HL-60 (cell line): ENCODE measurements around the gene P2RY13.
A peak's percentile ranks its signal among the peaks of the same experiment; 100 is the strongest.

Experiments
- DNase-seq, 2 experiments: peaks; one replicate each; pipeline ENCODE4 v3.0.0-alpha.2; 2010 to 2020; ENCODE audit warnings: low read depth in 1 of 2, low spot score in 1 of 2
- H3K27ac ChIP-seq: fragments of 250-450 bp; sonication (Bioruptor Pico); replicated peaks from 2 replicates; pipeline ENCODE4 v1.5.1; 2020; ENCODE audit warnings: mild to moderate bottlenecking, moderate library complexity
- H3K27me3 ChIP-seq: fragments of 250-450 bp; sonication (Bioruptor Pico); 2 replicates; pipeline ENCODE4 v1.5.1; 2021; ENCODE audit warnings: mild to moderate bottlenecking, moderate library complexity; ENCODE audit not compliant: insufficient read depth, poor library complexity, severe bottlenecking
- H3K4me3 ChIP-seq: replicated peaks from 2 replicates; pipeline ENCODE4 v1.5.1; 2011; ENCODE audit warnings: mild to moderate bottlenecking, control low read depth, low read length; ENCODE audit not compliant: insufficient read depth
- CTCF ChIP-seq: IDR thresholded peaks from one replicate; pipeline ENCODE4 v1.5.1; 2011; ENCODE audit warnings: low read length, control low read depth, inconsistent platforms; ENCODE audit not compliant: insufficient read depth
- GABPA ChIP-seq: IDR thresholded peaks from 2 replicates; pipeline ENCODE4 v1.6.1; 2012; ENCODE audit warnings: low read depth
- POLR2AphosphoS5 ChIP-seq: IDR thresholded peaks from 2 replicates; pipeline ENCODE4 v1.6.1; 2012; ENCODE audit warnings: low read depth
- REST ChIP-seq: IDR thresholded peaks from 2 replicates; pipeline ENCODE4 v1.6.1; 2012; ENCODE audit warnings: low read depth; ENCODE audit not compliant: insufficient replicate concordance
- SPI1 ChIP-seq: IDR thresholded peaks from 2 replicates; pipeline ENCODE4 v1.6.1; 2012; ENCODE audit warnings: low read depth, mild to moderate bottlenecking, borderline replicate concordance

P2RY13 gene

DNA sequence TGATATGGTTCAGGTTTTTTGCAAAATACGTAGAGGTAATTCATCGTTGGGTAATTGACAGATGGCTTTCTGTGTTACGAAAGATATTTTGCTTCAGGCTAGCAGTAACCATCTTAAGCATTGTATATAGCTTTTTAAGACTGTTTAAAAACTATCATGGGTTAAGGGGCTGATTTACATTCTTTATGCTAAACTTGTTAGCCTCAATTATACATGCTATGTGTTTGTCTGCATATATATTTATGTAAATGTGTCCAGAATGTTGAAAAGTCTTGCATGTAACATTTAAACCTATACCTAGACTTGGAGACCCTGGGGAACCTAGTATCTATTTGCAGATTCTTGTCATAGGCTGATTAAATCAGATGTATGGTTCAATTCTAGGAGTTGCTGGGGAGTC is 39.9 kb downstream of the P2RY13 start:
- Histone ChIP-seq H3K4me3 (no peak overlapping the region), H3K27me3 (no peaks in the 10 kb centered on the region), H3K27ac (no peak overlapping the region)
- DNase-seq, result no peak
- TF ChIP-seq SPI1, result no peak

DNA sequence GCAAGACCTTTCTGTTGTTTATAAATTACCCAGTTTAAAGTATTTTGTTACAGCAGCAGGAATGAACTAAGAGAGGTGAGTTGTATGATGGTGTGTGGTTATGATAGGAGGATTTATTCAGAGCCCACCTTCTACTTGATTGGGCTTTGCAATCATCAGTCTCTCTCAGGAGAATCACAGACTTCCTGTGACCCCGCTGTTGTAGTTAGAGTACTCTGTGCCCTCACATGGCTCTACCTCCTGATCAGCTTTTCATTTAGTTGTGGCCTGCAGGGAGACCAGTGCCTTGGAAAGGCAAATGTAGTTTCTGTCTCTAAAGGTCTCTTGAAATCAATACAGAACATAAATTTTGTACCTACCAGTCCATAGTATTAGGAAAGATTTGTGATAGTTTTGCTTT is 43.4 kb downstream of the P2RY13 start:
- no peak overlapping the region for H3K27ac ChIP-seq
- no peaks in the 10 kb centered on the region for H3K27me3 ChIP-seq
- DNase-seq, result no peak
- no peak for TF ChIP-seq GABPA
- TF ChIP-seq SPI1, result no peak
- H3K4me3 ChIP-seq, result no peak overlapping the region

DNA sequence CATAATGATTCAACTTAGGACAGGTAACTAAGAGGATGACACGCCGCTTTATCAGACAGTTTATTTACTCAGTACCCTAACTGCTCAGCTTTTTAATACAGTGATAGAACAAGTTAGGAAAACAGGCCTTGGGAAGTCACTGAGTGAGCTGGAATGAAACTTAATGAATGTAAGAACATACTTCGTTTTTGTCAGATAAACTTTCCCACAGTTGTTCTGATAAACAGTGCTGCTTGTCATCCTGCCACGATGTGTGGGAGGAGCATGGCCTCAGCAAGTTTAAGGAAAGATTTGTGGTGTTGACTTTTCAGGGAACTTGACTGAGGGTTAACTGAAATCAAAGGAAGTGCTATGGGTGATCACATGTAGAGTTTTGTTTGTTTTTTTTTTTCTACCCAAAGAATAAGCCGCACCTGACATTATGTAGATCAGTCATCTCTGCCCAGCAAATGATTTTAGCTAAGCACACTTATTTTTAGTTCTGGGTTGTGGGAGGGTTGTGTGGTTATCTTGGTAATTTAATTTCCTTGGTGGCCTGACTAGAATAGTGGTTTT is 45.4 kb downstream of the P2RY13 start:
- TF ChIP-seq GABPA, result no peak
- no peak for TF ChIP-seq SPI1
- TF ChIP-seq CTCF, result no peak
- TF ChIP-seq REST, result no peak
- TF ChIP-seq POLR2AphosphoS5, result no peak
- Histone ChIP-seq H3K27me3 (no peaks in the 10 kb centered on the region), H3K4me3 (no peak overlapping the region), H3K27ac (no peak overlapping the region)
- DNase-seq, result no peak

- Histone ChIP-seq H3K4me3 (no peak overlapping the region), H3K27ac (no peak overlapping the region), H3K27me3 (no peaks in the 10 kb centered on the region)
- TF ChIP-seq GABPA (no peak), CTCF (no peak), REST (no peak), POLR2AphosphoS5 (no peak), SPI1 (no peak)
- DNase-seq, result no peak
Measured at GRCh38 chr3:151283387-151283786, 46.0 kb downstream of the P2RY13 start.

DNA sequence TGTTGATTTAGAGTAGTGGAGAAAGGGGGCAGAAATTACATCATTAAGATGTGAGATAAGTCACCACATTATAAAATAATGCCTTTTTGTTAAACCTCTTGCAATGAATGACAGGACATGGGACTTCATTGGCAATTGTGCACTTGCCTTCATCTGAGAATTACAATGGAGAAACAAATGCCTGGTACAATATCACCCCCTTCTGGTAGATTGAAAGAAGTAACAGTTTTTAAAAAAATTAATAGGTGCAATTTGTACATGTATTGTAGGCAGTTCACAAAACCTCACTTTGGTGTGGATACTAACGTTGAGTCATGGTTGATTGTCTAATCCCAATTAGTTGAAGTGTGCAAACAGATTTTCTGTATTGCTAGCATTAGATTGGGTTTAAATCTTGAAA is 46.4 kb downstream of the P2RY13 start:
- Histone ChIP-seq H3K27me3 (no peaks in the 10 kb centered on the region), H3K27ac (no peak overlapping the region), H3K4me3 (no peak overlapping the region)
- DNase-seq, result peak; percentile 27 to 37
- no peak for TF ChIP-seq POLR2AphosphoS5
- TF ChIP-seq REST, result no peak
- TF ChIP-seq CTCF, result peak; percentile 0
- TF ChIP-seq GABPA, result no peak
